Measurements from ENCODE around the gene RAPGEF4.

RAPGEF4 gene

GRCh38 chr2:172944794-172945509 is 209.3 kb downstream of the RAPGEF4 start:
- DNase-seq = no peak

- DNase-seq = no peak
Measured at GRCh38 chr2:172945510-172945850, 209.8 kb downstream of the RAPGEF4 start.

GRCh38 chr2:172947461-172948153 is 212.0 kb downstream of the RAPGEF4 start:
- DNase-seq = no peak

DNA sequence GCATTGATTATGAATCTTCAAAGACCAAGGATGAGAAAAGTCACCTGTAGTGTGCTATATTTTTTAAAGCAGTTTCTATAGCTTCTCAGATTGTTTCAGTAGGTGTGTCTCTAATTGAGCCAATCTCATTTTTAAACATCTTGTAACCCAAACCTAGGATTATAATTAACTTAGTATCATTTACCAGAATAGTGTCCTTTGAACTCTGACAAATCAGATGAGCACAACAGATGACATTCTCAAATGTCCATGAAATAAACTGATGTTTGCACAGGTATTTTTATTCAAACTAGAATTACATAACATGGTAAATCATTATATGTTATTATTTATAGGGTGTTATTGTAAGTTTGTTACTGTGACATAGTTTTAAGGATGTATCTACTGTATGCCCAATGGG is 213.9 kb downstream of the RAPGEF4 start:
- DNase-seq = no peak

DNA sequence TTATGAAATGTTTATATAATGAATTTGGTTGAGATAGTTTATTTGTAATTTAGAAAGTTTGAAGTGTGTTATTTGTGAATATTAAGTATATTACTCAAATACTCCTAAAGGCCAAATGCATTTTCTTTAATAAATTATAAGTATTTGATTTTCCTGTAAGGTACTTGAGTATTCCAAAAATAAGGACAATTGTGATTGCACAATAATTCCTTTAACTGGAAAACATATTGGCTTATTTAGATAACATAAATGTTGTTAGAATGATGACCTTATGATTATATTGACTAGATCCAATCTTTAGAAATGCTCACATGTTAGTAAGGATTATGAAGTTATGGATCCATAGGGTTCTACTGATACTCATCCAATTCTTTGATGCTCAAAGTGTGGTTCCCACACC is 214.9 kb downstream of the RAPGEF4 start:
- DNase-seq = no peak

GRCh38 chr2:172951554-172951953 is 215.9 kb downstream of the RAPGEF4 start:
- DNase-seq = no peak

DNA sequence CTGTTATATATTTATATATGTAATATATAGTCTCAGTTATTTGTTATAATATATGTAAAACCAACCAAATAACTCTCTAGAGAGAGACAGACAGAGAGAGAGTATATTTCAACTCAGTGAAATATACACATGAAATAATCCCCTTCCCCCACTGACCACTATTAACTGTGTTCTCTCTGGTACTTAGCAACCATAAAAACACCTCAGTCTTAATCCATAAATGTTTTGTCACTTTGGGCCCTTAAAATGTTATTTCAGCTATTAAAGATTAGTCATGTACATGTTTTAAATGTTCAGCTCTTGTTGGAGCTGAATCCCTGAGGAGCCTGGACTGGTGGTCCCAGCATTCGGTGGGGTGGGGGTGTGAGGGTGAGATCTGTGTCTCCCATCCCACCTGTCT is 217.8 kb downstream of the RAPGEF4 start:
- no peak for DNase-seq

DNA sequence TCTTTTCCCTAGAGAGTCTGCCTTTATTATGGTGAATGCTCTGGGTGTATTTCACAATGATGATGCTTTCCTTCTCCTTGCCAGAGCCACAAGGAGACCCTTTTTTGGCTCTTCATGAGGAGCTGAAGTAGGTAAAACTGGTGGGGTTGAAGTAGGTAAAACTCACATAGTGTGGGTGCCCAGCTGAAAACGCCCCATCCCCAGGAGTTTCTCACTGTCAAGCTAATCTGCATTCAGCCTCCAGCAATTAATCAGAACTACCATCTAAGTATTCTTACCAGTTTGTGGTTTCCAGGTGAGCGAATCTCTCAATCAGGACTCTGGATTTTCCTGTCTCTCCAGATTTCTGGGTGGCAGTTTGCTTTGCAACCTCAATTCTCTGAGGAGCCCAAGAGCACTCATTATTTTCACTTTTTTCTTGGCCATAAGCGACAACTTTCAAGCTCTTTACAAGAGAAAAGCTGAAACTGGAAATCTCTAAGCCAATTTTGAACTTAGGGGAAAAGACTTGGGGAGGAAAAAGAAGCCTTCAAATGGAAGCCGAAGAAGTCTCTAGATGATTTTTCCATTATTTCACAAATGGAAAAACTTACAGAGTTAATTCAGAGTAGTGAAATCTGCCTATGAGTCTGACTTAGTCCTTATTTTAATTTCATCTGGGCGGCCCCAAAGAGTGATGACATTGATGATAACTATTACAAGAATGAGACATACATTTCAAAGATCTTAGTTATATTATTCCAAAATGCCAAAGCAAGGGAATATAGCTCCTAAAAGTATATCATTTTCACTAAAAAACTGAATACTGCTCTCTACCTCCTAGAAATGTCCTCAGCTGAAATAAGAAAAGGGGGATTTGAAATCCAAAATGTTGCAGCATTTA is 218.6 kb downstream of the RAPGEF4 start:
- no peak for DNase-seq

- no peak for DNase-seq
Measured at GRCh38 chr2:172955587-172955986, 219.9 kb downstream of the RAPGEF4 start.

- DNase-seq = no peak
Measured at GRCh38 chr2:172957734-172958133, 222.1 kb downstream of the RAPGEF4 start.

- no peak for DNase-seq
Measured at GRCh38 chr2:172962082-172962481, 226.4 kb downstream of the RAPGEF4 start.

GRCh38 chr2:172962824-172963223 is 227.2 kb downstream of the RAPGEF4 start:
- DNase-seq = no peak

DNA sequence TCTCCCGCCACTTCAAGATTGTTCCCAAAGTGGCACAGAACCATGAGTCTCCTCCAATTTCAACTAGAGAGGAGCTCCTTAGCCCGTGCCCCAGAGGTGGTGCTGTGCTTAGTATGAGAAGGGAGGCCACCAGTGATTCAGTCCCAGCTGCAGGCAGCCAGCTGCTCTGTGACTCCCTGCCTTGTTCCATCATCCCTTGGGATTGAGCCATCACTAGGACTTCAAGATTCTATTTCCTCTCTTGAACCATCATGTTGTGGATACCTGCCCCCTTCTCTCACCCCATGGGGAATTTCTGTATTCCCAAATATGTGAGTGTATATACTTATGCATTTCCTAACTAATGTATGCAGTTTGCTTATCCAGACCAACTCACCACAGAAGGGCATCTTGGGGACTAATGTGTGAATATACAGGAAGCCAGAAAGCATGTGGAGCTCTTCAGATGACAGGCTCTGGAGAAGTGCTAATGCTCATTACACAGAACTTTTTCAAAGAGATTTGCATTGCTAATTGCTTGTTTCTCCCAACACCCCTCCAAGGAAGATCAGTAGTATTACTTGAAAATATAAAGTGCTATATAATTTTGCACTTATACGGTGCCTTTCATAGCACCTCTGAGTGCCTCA is 229.0 kb downstream of the RAPGEF4 start:
- no peak for DNase-seq

DNA sequence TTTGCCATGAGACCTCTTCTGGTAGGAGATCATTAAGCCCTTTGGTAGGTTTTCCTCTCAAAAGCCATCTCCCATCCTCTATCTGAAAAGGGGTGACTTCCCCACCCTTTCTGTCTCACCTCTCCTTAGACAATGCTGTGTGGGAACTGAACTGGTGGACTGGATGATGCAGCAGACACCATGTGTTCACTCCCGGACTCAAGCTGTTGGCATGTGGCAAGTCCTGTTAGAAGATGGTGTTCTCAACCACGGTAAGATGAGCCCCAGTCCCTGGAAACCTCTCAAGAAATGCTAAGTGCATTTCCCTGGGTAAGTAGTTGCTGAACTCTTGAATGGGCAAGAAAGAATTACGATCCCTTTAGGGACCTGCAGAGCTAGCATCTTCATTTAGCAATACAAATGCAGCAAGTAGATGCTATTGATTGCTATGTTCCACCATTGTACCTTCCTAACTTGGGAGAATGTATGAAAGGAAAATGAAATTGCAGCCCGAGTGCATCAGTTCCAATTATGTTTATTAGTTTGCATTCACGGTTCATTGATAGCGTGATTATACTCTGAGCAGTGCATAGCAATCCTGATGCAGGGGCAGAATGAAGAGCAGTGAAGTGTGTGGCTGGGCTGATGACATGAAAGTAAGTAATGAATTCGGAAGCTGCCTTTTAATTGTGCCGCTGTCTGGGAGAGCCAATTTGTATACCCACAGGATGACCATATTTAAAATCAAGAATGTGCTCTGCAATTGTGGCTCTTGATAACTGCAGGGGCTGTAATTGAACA is 230.0 kb downstream of the RAPGEF4 start:
- DNase-seq = no peak

GRCh38 chr2:172967036-172967982 is 231.7 kb downstream of the RAPGEF4 start:
- no peak for DNase-seq

- no peak for DNase-seq
Measured at GRCh38 chr2:172968061-172968469, 232.4 kb downstream of the RAPGEF4 start.

GRCh38 chr2:172969166-172969565 is 233.5 kb downstream of the RAPGEF4 start:
- no peak for DNase-seq

DNA sequence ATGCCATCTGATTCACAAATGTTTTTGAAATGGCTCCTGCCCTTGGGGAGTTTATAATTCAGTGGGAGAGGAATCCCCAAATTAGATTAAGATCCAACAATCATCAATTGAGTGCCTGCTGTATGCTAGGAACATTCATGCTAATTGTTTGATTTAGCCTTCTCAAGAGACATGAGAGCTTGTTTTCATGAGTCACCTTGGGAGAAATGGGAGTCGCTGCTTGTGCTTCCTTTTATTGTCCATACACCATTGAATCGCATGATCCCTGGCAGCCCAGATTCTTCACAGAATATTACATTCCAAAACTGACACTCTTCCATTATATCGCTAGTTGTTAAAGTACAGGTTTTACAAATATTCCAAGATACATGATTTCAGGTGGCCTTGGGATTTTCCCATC is 234.0 kb downstream of the RAPGEF4 start:
- no peak for DNase-seq

DNA sequence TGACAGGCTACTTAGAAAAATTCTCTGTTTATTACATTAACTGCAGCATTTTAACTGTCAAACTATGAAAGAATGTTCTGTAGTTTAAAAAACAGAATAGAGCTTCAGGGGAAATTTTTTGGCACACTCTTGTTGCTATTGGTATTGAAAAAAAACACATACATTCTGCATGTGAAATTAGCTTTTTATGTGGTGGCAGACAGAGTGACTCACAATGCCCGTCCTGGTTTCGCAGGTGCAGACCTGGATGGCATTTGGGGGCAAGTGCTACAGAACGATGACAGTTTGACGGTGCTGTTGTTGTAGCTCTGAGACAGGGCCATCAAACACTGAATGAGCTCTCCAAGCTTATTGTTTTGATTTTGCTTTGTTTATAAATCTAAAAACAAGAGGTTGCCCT is 235.0 kb downstream of the RAPGEF4 start:
- no peak for DNase-seq

- no peak for DNase-seq
Measured at GRCh38 chr2:172972005-172972619, 236.5 kb downstream of the RAPGEF4 start.

DNA sequence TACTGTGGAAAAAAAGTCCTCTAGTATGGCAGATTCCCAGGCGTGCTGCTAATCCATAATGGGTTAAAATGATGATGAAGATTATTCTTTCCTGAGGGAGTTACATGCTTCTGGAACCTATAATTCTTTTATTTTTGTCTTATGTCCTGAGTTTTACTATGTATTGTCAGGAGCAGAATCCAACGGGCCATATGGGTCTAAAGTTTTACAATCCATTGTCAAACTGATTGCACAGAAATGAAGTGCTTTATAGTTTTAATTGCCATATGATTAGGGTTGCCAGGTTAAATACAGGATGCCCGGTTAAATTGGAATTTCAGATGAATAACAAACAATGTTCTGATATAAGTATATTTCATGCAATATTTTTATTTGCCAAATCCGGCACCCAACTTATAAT is 239.1 kb downstream of the RAPGEF4 start:
- no peak for DNase-seq
